Measurements from ENCODE around the gene DDX42. TPM values are rescaled to one million over a fixed set of nuclear protein-coding genes. Genes with fewer than 3 reads are reported as not detected.
A peak's percentile ranks its signal among the peaks of the same experiment; 100 is the strongest.

Gene DDX42
- total and polyA plus RNA-seq, 10 donors: 45.0 to 136 (median 116) TPM

DNA sequence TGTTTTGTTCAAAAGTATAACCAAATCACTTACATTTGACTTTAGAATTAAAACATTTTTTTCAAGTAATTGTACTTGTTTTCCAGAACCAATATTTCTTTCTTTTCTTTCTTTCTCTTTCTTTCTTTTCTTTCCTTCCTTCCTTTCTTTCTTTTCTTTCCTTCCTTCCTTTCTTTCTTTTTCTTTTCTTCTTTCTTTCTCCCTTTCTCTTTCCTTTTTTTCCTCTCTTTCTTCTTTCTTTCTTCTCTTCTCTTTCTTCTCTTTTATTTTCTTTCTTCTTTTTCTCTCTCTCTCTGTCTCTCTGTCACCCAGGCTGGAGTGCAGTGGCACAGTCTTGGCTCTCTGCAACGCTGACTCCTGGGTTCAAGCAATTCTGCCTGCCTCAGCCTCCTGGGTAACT lies 26.8 kb downstream of the DDX42 start:
- Histone ChIP-seq H3K4me1 (no peaks in the 10 kb centered on the region), H3K4me3 (no peak overlapping the region), H3K27ac (no peak overlapping the region), H3K9me3 (no peaks in the 10 kb centered on the region), H3K27me3 (replicated peaks in 1 of 7) (no peaks in the 10 kb centered on the region), H3K36me3 (peaks cover 6 to 100% (median 92%) of the 10 kb centered on the region in 6 donors)
- TF ChIP-seq POLR2AphosphoS5 (IDR thresholded peaks at IDR 0.05) (no peak), POLR2A (IDR thresholded peaks at IDR 0.05) (no peak)
- TF ChIP-seq, protein P1, sequence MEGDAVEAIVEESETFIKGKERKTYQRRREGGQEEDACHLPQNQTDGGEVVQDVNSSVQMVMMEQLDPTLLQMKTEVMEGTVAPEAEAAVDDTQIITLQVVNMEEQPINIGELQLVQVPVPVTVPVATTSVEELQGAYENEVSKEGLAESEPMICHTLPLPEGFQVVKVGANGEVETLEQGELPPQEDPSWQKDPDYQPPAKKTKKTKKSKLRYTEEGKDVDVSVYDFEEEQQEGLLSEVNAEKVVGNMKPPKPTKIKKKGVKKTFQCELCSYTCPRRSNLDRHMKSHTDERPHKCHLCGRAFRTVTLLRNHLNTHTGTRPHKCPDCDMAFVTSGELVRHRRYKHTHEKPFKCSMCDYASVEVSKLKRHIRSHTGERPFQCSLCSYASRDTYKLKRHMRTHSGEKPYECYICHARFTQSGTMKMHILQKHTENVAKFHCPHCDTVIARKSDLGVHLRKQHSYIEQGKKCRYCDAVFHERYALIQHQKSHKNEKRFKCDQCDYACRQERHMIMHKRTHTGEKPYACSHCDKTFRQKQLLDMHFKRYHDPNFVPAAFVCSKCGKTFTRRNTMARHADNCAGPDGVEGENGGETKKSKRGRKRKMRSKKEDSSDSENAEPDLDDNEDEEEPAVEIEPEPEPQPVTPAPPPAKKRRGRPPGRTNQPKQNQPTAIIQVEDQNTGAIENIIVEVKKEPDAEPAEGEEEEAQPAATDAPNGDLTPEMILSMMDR (IDR thresholded peaks at IDR 0.05 in 8 of 11, conservative IDR thresholded peaks at IDR 0.05 in 3 of 11): no peak
- intact Hi-C loops (cut with DNase I; ENCODE audit: low total_unique reads): no loop called here
- 95 to 100% (median 97%) methylated on average over 1 of the region's 1 CpG for WGBS, 5 donors
- DNase-seq: no peak

- Histone ChIP-seq H3K27me3 (replicated peaks in 1 of 7) (no peaks in the 10 kb centered on the region), H3K9me3 (no peaks in the 10 kb centered on the region), H3K4me1 (peaks cover 0 to 4% (median 0%) of the 10 kb centered on the region in 6 donors), H3K36me3 (peaks cover 4 to 100% (median 92%) of the 10 kb centered on the region in 6 donors), H3K27ac (no peak overlapping the region), H3K4me3 (no peak overlapping the region)
- TF ChIP-seq, protein P1 (IDR thresholded peaks at IDR 0.05 in 8 of 11, conservative IDR thresholded peaks at IDR 0.05 in 3 of 11): no peak
- no peak for TF ChIP-seq POLR2AphosphoS5 (IDR thresholded peaks at IDR 0.05)
- TF ChIP-seq POLR2A (IDR thresholded peaks at IDR 0.05): no peak
- intact Hi-C loops (cut with DNase I; ENCODE audit: low total_unique reads): no loop called here
- 88 to 97% (median 94%) methylated on average over 1 of the region's 1 CpG for WGBS, 5 donors
- no peak for DNase-seq
Observed at GRCh38 chr17:63804328-63804727, 30.4 kb downstream of the DDX42 start.

DNA sequence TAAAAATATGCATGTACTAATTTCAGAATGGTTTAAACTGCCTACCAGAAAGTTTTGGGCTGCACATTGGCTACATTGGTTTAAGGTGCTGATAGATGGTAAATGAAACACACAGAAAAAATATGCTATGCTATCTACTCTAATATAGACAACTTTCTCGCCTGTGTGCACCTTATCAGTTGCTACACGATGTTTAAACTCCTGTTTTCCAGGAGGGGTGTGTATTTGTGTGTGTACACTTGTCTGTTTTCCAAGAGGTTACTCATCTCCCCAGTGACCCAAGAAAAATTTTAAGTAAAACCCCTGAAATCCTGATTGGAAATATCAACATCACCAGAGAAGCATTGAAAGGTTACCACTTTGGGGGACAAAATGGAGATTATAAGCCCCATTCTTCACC lies 31.6 kb downstream of the DDX42 start:
- TF ChIP-seq, protein P1 (IDR thresholded peaks at IDR 0.05 in 8 of 11, conservative IDR thresholded peaks at IDR 0.05 in 3 of 11): no peak
- TF ChIP-seq POLR2AphosphoS5 (IDR thresholded peaks at IDR 0.05): no peak
- no peak for TF ChIP-seq POLR2A (IDR thresholded peaks at IDR 0.05)
- DNase-seq: no peak
- 91 to 96% (median 95%) methylated on average over 2 of the region's 2 CpGs for WGBS, 5 donors
- Histone ChIP-seq H3K9me3 (no peaks in the 10 kb centered on the region), H3K36me3 (peaks cover 0 to 100% (median 91%) of the 10 kb centered on the region in 6 donors), H3K4me3 (no peak overlapping the region), H3K4me1 (peaks cover 0 to 11% (median 0%) of the 10 kb centered on the region in 6 donors), H3K27me3 (replicated peaks in 1 of 7) (no peaks in the 10 kb centered on the region), H3K27ac (no peak overlapping the region)
- intact Hi-C loops (cut with DNase I; ENCODE audit: low total_unique reads): no loop called here

DNA sequence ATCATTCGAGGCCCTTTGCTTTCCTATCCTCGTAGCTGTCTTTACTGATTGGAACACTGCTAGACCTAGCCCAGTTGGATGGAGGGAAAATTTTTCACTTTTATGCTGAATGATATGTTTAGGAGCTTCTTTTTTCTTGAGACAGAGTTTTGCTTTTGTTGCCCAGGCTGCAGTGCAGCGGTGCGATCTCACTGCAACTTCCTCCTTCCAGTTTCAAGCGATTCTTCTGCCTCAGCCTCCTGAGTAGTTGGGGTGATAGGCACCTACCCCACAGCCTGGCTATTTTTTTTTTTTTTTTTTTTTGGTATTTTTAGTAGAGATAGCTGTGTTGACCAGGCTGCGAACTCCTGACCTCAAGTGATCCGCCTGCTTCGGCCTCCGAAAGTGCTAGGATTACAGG lies 36.0 kb downstream of the DDX42 start:
- TF ChIP-seq, protein P1 (IDR thresholded peaks at IDR 0.05 in 8 of 11, conservative IDR thresholded peaks at IDR 0.05 in 3 of 11): no peak
- TF ChIP-seq POLR2A (IDR thresholded peaks at IDR 0.05) (no peak), POLR2AphosphoS5 (IDR thresholded peaks at IDR 0.05) (no peak)
- no peak for DNase-seq
- H3K27ac ChIP-seq: peak overlapping the region in 1 of 8 donors; percentile 19
- intact Hi-C loops (cut with DNase I; ENCODE audit: low total_unique reads): no loop called here
- no peaks in the 10 kb centered on the region for H3K9me3 ChIP-seq
- H3K4me1 ChIP-seq: peaks cover 0 to 11% (median 0%) of the 10 kb centered on the region in 6 donors
- no peak overlapping the region for H3K4me3 ChIP-seq
- WGBS, 5 donors: 74 to 90% (median 83%) methylated on average over 9 of the region's 9 CpGs
- peaks cover 10 to 100% (median 97%) of the 10 kb centered on the region in 6 donors for H3K36me3 ChIP-seq
- no peaks in the 10 kb centered on the region for H3K27me3 ChIP-seq (replicated peaks in 1 of 7)

All from spleen (tissue), 11 donors.